Esophagus squamous epithelium (tissue), 5 donors: Measurements from ENCODE around the gene MMP11. TPM values are rescaled to one million over a fixed set of nuclear protein-coding genes. Genes with fewer than 3 reads are reported as not detected.

Experiments used
- DNase-seq: peaks from one replicate; lab custom pipeline; 2025; lab: John Stamatoyannopoulos, UW
- H3K27ac ChIP-seq, 4 donors: fragments of 200-600 bp; sonication (generic); one replicate each; pipeline ENCODE4 v1.5.1; 2016 to 2019; ENCODE audit warnings: mild to moderate bottlenecking in 1 of 4
- H3K27me3 ChIP-seq, 4 donors: fragments of 200-600 bp; sonication (generic); 1 replicate in 3 of 4; 2 replicates in 1 of 4; pipeline versions ENCODE4 v1.5.1 to v1.6.0; 2017 to 2021; ENCODE audit warnings: antibody characterized with exemption in 1 of 4
- H3K36me3 ChIP-seq, 3 donors: fragments of 200-600 bp; sonication (generic); one replicate each; pipeline ENCODE4 v1.5.1; 2016 to 2019
- H3K4me1 ChIP-seq, 3 donors: fragments of 200-600 bp; sonication (generic); one replicate each; pipeline ENCODE4 v1.5.1; 2017 to 2019
- H3K4me3 ChIP-seq, 4 donors: fragments of 200-600 bp; sonication (generic); 1 replicate in 3 of 4; 2 replicates in 1 of 4; pipeline ENCODE4 v1.5.1; 2016 to 2019; ENCODE audit warnings: mild to moderate bottlenecking in 2 of 4, moderate library complexity in 1 of 4
- H3K9me3 ChIP-seq, 3 donors: fragments of 200-600 bp; sonication (generic); one replicate each; pipeline ENCODE4 v1.5.1; 2016 to 2019
- POLR2A ChIP-seq, 4 donors: fragments of 450-650 bp; IDR thresholded peaks; one replicate each; pipeline ENCODE4 v1.6.1; 2017; ENCODE audit warnings: antibody characterized with exemption in 4 of 4, mild to moderate bottlenecking in 4 of 4, moderate library complexity in 3 of 4
- WGBS, 2 donors: methylation state at CpG; one replicate each; pipeline ENCODE4 v1.1.5; 2018; 5-methylcytosine and 5-hydroxymethylcytosine counted together
- intact Hi-C: fragments of 100-400 bp; cut with DNase I; formaldehyde crosslinking; loops from one replicate; pipeline ENCODE4 v1.15.0; 2022
- total RNA-seq, 4 donors: library from RNA; depleted of rRNA; stranded (reverse); fragments of >200 nt; gene quantifications; one replicate each; pipeline ENCODE4 v1.1.0, GENCODE V29; 2016
- TF ChIP-seq, protein P1 (sequence below), 6 experiments: fragments of 450-650 bp in 4 of 6; fragments of 200-600 bp in 2 of 6; sonication (generic) in 2 of 6; IDR thresholded peaks; one replicate each; pipeline ENCODE4 v1.5.1; 2016 to 2019; ENCODE audit warnings: antibody characterized with exemption in 6 of 6, mild to moderate bottlenecking in 4 of 6, moderate library complexity in 4 of 6
- donor health status: DM: yes; HTN: yes; CAD: no.

The MMP11 gene
- total RNA-seq, 4 donors from 2014 or later: 0.34 to 1.6 (median 1.1) TPM

DNA sequence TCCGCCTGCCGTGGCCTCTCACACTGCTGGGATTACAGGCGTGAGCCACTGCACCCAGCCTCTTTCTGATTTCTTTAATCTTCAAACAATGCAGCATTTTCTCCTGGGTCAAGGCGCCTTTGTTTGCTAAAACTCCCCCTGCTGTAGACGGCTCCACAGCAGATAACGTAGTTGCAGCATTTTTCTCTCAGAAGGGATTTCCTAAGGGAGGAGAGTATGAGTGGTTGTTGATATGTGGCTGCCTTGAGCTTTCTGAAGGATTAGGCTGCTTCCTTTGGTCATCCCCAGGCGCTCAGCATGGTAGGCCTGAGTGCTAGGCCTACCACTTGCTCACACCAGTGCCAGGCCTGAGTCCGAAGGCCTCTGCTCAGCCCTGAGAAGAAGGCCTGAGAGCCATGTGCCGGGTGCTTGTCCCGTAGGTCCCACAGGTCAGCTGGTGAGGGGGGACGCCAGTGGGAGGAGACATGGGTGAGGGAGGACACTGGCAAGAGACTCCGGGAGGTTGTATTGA lies 32.2 kb downstream of the MMP11 start:
- WGBS, 2 donors: 80 to 85% methylated on average over 8 to 9 of the region's 12 CpGs
- intact Hi-C loops: no loop called here
- DNase-seq: no peak
- no peaks in the 10 kb centered on the region for H3K9me3 ChIP-seq
- H3K27me3 ChIP-seq: no peaks in the 10 kb centered on the region
- H3K4me3 ChIP-seq: no peak overlapping the region
- no peak overlapping the region for H3K27ac ChIP-seq
- H3K4me1 ChIP-seq: no peaks in the 10 kb centered on the region
- TF ChIP-seq POLR2A (IDR thresholded peaks at IDR 0.05): no peak
- TF ChIP-seq, protein P1, sequence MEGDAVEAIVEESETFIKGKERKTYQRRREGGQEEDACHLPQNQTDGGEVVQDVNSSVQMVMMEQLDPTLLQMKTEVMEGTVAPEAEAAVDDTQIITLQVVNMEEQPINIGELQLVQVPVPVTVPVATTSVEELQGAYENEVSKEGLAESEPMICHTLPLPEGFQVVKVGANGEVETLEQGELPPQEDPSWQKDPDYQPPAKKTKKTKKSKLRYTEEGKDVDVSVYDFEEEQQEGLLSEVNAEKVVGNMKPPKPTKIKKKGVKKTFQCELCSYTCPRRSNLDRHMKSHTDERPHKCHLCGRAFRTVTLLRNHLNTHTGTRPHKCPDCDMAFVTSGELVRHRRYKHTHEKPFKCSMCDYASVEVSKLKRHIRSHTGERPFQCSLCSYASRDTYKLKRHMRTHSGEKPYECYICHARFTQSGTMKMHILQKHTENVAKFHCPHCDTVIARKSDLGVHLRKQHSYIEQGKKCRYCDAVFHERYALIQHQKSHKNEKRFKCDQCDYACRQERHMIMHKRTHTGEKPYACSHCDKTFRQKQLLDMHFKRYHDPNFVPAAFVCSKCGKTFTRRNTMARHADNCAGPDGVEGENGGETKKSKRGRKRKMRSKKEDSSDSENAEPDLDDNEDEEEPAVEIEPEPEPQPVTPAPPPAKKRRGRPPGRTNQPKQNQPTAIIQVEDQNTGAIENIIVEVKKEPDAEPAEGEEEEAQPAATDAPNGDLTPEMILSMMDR (IDR thresholded peaks at IDR 0.05): no peak
- peaks cover 24 to 98% (median 59%) of the 10 kb centered on the region in 3 donors for H3K36me3 ChIP-seq

DNA sequence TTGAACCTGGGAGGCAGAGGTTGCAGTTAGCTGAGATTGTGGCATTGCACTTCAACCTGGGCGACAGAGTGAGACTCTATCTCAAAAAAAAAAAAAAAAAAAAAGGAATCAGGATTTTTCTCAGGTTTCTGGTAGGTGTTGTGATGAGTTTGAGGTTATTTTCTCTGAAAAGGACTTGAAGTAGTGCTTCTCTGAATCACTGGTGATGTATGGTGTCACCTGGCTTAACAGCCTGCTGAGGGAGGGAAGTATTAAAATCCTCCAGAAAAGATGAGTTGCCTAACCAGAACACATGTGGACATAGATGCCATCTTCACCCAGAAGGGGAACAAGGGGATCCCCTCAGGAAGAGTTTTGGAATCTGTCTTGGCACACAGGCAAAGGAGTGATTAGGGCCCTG lies 34.2 kb downstream of the MMP11 start:
- WGBS, 2 donors: 100% methylated on average over 1 of the region's 1 CpG
- Histone ChIP-seq H3K9me3 (no peaks in the 10 kb centered on the region), H3K27ac (no peak overlapping the region), H3K4me1 (no peaks in the 10 kb centered on the region), H3K27me3 (no peaks in the 10 kb centered on the region), H3K36me3 (peaks cover 5 to 98% (median 40%) of the 10 kb centered on the region in 3 donors), H3K4me3 (no peak overlapping the region)
- no peak for DNase-seq
- no peak for TF ChIP-seq POLR2A (IDR thresholded peaks at IDR 0.05)
- TF ChIP-seq, protein P1 (IDR thresholded peaks at IDR 0.05): no peak
- intact Hi-C loops: no loop called here

DNA sequence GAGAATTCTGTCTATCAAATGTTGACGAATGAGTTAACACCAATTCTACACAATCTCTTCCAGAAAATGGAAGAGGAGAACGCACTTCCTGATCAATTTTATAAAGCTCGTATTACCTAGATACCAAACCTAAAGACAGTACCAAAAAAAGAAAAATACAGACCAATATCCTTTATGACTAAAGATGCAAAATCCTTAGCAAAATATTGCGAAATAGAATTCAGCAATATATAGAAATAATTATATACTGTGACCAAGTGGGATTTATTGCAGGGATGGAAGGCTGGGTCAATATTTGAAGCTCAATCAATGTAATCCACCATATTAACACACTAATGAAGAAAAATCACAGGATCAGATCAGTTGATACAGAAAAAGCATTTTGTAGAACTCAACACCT lies 39.7 kb downstream of the MMP11 start:
- H3K4me1 ChIP-seq: no peaks in the 10 kb centered on the region
- 92 to 97% methylated on average over 4 of the region's 4 CpGs for WGBS, 2 donors
- TF ChIP-seq, protein P1 (IDR thresholded peaks at IDR 0.05): no peak
- no peak for TF ChIP-seq POLR2A (IDR thresholded peaks at IDR 0.05)

DNA sequence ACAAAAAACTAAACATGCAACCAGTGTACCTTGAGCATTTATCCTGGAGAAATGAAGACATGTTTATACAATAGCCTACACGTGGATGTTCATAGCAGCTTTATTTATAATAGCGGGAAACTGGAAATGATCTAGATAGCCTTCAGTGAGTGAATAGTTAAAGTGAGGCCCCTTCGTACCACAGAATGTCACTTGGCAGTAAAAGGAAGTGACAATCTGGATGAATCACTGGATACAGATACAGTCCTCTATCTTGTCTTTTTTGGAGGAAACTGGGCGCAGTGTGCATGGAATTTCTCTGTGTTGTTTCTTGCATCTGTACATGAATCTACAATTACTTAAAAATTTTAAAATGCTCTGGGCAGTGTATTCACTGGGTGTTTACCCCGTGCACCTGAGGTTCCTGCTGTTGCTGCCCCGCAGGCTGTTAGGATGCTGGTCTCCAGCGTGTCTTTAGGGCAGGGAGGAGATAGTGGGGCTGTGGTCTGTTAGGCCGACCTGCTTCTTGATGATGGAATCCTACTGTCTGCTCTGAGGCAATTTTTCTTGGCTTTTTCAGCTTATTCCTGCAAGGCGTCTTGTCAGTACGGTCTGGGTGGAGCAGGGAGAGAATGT lies 43.0 kb downstream of the MMP11 start:
- Histone ChIP-seq H3K4me1 (peaks cover 0 to 2% (median 0%) of the 10 kb centered on the region in 3 donors), H3K4me3 (no peak overlapping the region), H3K9me3 (no peaks in the 10 kb centered on the region), H3K27ac (no peak overlapping the region), H3K36me3 (peaks cover 14 to 97% (median 34%) of the 10 kb centered on the region in 3 donors), H3K27me3 (no peaks in the 10 kb centered on the region)
- 69 to 87% methylated on average over 10 of the region's 10 CpGs for WGBS, 2 donors
- DNase-seq: no peak
- TF ChIP-seq, protein P1 (IDR thresholded peaks at IDR 0.05): no peak
- TF ChIP-seq POLR2A (IDR thresholded peaks at IDR 0.05): no peak
- intact Hi-C loops: no loop called here

More for the DNA sequence above, 39.7 kb downstream of the MMP11 start:
- H3K4me3 ChIP-seq: no peak overlapping the region
- DNase-seq: no peak
- H3K36me3 ChIP-seq: peaks cover 13 to 97% (median 19%) of the 10 kb centered on the region in 3 donors
- no peak overlapping the region for H3K27ac ChIP-seq
- intact Hi-C loops: no loop called here
- H3K9me3 ChIP-seq: no peaks in the 10 kb centered on the region
- no peaks in the 10 kb centered on the region for H3K27me3 ChIP-seq

DNA sequence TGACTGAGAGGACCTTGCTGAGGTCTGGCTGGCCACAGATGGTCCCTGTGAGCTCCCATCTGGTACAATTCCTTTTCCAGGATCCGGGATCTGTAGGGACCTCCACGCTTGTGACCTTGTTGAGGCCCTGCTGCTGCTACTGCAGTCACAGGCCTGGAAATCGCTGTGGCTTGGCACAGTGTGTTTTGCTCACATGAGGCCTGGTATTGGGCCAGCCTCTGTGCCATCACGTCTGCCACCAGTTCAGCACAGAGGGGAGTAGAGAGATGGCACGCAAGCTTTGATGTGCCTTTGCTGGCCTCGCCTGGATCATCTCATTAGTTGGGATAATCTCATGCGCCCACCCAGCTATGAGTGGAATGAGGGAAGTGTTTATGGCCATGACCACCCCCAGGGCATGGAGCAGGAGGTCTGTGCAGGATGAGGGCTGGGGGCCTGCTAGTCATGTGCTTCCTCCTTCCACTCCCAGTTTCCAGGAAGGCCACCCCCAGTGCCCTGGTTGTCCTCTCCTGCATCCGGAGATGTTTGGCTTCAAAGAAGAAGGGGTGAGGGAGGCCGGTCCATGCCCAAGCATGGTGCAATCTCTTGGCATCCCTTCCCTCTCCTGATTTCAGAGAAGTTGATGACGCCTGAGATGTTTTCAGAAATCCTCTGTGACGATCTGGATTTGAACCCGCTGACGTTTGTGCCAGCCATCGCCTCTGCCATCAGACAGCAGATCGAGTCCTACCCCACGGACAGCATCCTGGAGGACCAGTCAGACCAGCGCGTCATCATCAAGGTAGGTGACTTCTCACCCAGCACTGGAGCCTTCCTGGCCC lies 43.7 kb downstream of the MMP11 start:
- no peak overlapping the region for H3K27ac ChIP-seq
- no peak for DNase-seq
- H3K4me1 ChIP-seq: peaks cover 0 to 3% (median 2%) of the 10 kb centered on the region in 3 donors
- WGBS, 2 donors: 87 to 91% methylated on average over 11 to 14 of the region's 18 CpGs
- intact Hi-C loops: no loop called here
- TF ChIP-seq, protein P1 (IDR thresholded peaks at IDR 0.05): no peak
- TF ChIP-seq POLR2A (IDR thresholded peaks at IDR 0.05): no peak
- H3K9me3 ChIP-seq: no peaks in the 10 kb centered on the region
- H3K36me3 ChIP-seq: peaks cover 14 to 97% (median 34%) of the 10 kb centered on the region in 3 donors
- H3K4me3 ChIP-seq: no peak overlapping the region
- no peaks in the 10 kb centered on the region for H3K27me3 ChIP-seq
